HepG2 (cell line): ENCODE data around the gene TWIST2. TPM values are rescaled to one million over a fixed set of nuclear protein-coding genes. Genes with fewer than 3 reads are reported as not detected.
A peak's percentile ranks its signal among the peaks of the same experiment; 100 is the strongest.

Source experiments
- ARID2 ChIP-seq: sonication (generic); formaldehyde crosslinking; IDR thresholded peaks from 2 replicates; pipeline ENCODE4 v1.8.1; 2022; ENCODE audit warnings: mild to moderate bottlenecking, missing genetic modification reagents, borderline replicate concordance
- CENPT ChIP-seq: sonication (generic); formaldehyde crosslinking; IDR thresholded peaks from 2 replicates; pipeline ENCODE4 v1.8.0; 2022; ENCODE audit warnings: low read depth, mild to moderate bottlenecking, moderate library complexity, missing genetic modification reagents
- DR1 ChIP-seq: sonication (generic); formaldehyde crosslinking; IDR thresholded peaks from 2 replicates; pipeline ENCODE4 v1.8.0; 2021; ENCODE audit warnings: mild to moderate bottlenecking, missing genetic modification reagents, inconsistent platforms
- GMEB1 ChIP-seq: sonication (generic); formaldehyde crosslinking; IDR thresholded peaks from 2 replicates; pipeline ENCODE4 v1.5.1; 2020; ENCODE audit warnings: missing genetic modification reagents, mild to moderate bottlenecking, borderline replicate concordance
- MAZ ChIP-seq, 2 experiments: sonication (generic) in 1 of 2; formaldehyde crosslinking in 1 of 2; IDR thresholded peaks; 2 replicates each; pipeline versions ENCODE4 v1.5.0 to v1.6.1; 2012 to 2020; ENCODE audit warnings: low read depth in 2 of 2, mild to moderate bottlenecking in 2 of 2, borderline replicate concordance in 1 of 2, improper control_type of control experiment in 1 of 2, low read length in 1 of 2, missing genetic modification reagents in 1 of 2, moderate library complexity in 1 of 2
- MZF1 ChIP-seq: sonication (generic); formaldehyde crosslinking; IDR thresholded peaks from 2 replicates; pipeline ENCODE4 v1.8.1; 2023; ENCODE audit warnings: mild to moderate bottlenecking, missing genetic modification reagents, borderline replicate concordance
- POLR2A ChIP-seq, 2 experiments: IDR thresholded peaks; 2 replicates each; pipeline ENCODE4 v1.6.1; 2011; ENCODE audit warnings: low read depth in 2 of 2, low read length in 2 of 2, mild to moderate bottlenecking in 1 of 2, moderate library complexity in 1 of 2; ENCODE audit not compliant: insufficient read depth in 1 of 2
- SMYD3 ChIP-seq: sonication (generic); formaldehyde crosslinking; IDR thresholded peaks from 2 replicates; pipeline ENCODE4 v1.8.1; 2023; ENCODE audit warnings: mild to moderate bottlenecking, missing genetic modification reagents
- SOX6 ChIP-seq, 2 experiments: fragments of 450-650 bp in 1 of 2; sonication (generic) in 1 of 2; formaldehyde crosslinking in 1 of 2; IDR thresholded peaks; 2 replicates each; pipeline versions ENCODE4 v1.4.0 to v1.6.1; 2017 to 2020; ENCODE audit warnings: antibody characterized with exemption in 1 of 2, mild to moderate bottlenecking in 1 of 2, missing genetic modification reagents in 1 of 2
- ZNF207 ChIP-seq: fragments of 450-650 bp; IDR thresholded peaks from 2 replicates; pipeline ENCODE4 v1.6.1; 2016; ENCODE audit warnings: antibody characterized with exemption, borderline replicate concordance
- ZNF333 ChIP-seq: sonication (generic); formaldehyde crosslinking; IDR thresholded peaks from 2 replicates; pipeline ENCODE4 v1.4.0; 2020; ENCODE audit warnings: mild to moderate bottlenecking, missing genetic modification reagents, borderline replicate concordance
- ZNF496 ChIP-seq: sonication (generic); formaldehyde crosslinking; IDR thresholded peaks from 2 replicates; pipeline ENCODE4 v1.8.1; 2023; ENCODE audit warnings: mild to moderate bottlenecking, moderate library complexity, missing genetic modification reagents; ENCODE audit not compliant: insufficient replicate concordance
- ZNF503 ChIP-seq: sonication (generic); formaldehyde crosslinking; IDR thresholded peaks from 2 replicates; pipeline ENCODE4 v1.4.0; 2020; ENCODE audit warnings: missing genetic modification reagents
- ZNF777 ChIP-seq: sonication (generic); formaldehyde crosslinking; IDR thresholded peaks from 2 replicates; pipeline ENCODE4 v1.4.0; 2020; ENCODE audit warnings: missing genetic modification reagents
- ZNF879 ChIP-seq: sonication (generic); formaldehyde crosslinking; IDR thresholded peaks from 2 replicates; pipeline ENCODE4 v1.8.1; 2023; ENCODE audit warnings: missing genetic modification reagents
- polyA plus RNA-seq, 8 experiments: library from polyadenylated mRNA; depleted of rRNA in 3 of 8; stranded (reverse) in 7 of 8; unstranded in 1 of 8; fragments of >200 nt; fragmentation: Illumina TruSeq in 4 of 8; extraction: Trizol in 4 of 8; gene quantifications; 2 replicates each; pipeline versions ENCODE4 v1.2.1 to v1.2.3, GENCODE V29; 2011 to 2016; ENCODE audit warnings: low read depth in 4 of 8, missing spikeins in 1 of 8, mixed read lengths in 1 of 8; ENCODE audit not compliant: insufficient read depth in 1 of 8
- total RNA-seq, 5 experiments: library from RNA; depleted of rRNA; stranded (reverse); fragments of >200 nt; fragmentation: Illumina TruSeq; extraction: Trizol; gene quantifications; 2 replicates each; pipeline ENCODE4 v1.2.3, GENCODE V29; 2016; ENCODE audit warnings: low read depth in 1 of 5
- TF ChIP-seq, protein P1 (sequence below), 2 experiments: IDR thresholded peaks; 2 replicates each; pipeline ENCODE4 v1.6.1; 2011 to 2012; ENCODE audit warnings: low read length in 2 of 2, borderline replicate concordance in 1 of 2, low read depth in 1 of 2, mild to moderate bottlenecking in 1 of 2, moderate library complexity in 1 of 2
- TF ChIP-seq, protein P2 (sequence below), 2 experiments: sonication (generic) in 1 of 2; formaldehyde crosslinking in 1 of 2; IDR thresholded peaks; 2 replicates each; pipeline versions ENCODE4 v1.4.0 to v1.6.1; 2018 to 2020; ENCODE audit warnings: missing genetic modification reagents in 2 of 2, borderline replicate concordance in 1 of 2, low read depth in 1 of 2, mild to moderate bottlenecking in 1 of 2, missing biosample characterization in 1 of 2

Gene TWIST2
- total and polyA plus RNA-seq, 2 of the 13 experiments (the other 11 are each of a cell fraction or from before 2014, with no cell fraction given) = 0.08 to 0.11 TPM

DNA sequence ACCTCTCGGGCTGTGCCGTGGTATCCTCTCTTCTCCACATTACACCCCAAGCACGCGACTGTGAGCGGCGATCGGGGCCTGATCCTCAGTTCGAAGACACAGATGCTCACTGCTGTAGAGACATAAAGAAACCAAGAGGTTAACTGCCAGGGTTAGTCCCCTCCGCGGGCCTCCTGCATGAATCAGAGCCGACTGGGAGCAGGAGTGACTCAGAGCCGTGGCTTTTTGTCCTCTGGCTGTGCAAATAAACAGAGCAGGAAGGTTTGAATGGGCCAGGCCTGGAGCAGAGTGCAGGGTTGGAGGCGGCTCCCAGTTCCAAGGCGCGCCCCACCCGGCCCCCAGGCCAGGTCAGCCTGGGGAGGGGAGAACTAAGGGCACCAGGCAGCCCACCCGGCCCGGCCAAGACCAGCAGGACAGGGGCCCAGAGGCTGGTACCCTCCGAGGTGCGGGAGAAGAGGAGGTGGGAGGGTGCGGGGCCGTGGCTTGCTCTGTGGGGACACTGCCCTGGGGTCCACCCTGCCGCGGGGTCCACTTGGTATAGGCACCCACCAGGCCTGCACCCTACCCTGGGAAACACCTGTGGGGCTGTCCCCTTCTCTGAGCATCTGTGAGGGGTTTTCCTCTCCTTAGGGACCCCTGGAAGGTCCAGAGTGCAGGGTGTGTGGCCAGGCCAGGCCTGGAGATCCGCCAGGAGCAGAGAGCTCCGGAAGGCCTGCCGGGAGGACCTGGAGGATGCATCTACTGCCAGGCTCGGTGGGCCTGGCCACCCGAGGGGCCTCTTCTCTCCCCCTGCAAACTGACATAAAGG, 16.5 kb downstream of the TWIST2 start (continued):
- TF ChIP-seq ZNF207 (no peak), POLR2A (IDR thresholded peaks at IDR 0.05; ENCODE audit: insufficient read depth in 1 of 2, low read depth in 2 of 2, low read length in 2 of 2) (peak; percentile 50 to 71), ZNF777 (CRISPR knock-in tag) (peak; percentile 50), SOX6 (IDR thresholded peaks at IDR 0.05) (no peak), SOX6 (CRISPR knock-in tag; IDR thresholded peaks at IDR 0.05) (peak; percentile 96), ZNF496 (no peak), CENPT (CRISPR knock-in tag) (no peak), MAZ (IDR thresholded peaks at IDR 0.05; ENCODE audit: borderline replicate concordance, low read depth, low read length) (peak; percentile 46), MAZ (CRISPR knock-in tag; IDR thresholded peaks at IDR 0.05; ENCODE audit: low read depth) (peak; percentile 82), GMEB1 (peak; percentile 41; the same call in 1 of the 2 replicates), ARID2 (no peak), MZF1 (CRISPR knock-in tag) (0 out of 2 replicates have a peak, but pooled peaks have one; percentile 57), ZNF879 (CRISPR knock-in tag) (no peak), DR1 (peak; percentile 62), ZNF333 (CRISPR knock-in tag) (no peak; the same call in 1 of the 2 replicates), SMYD3 (CRISPR knock-in tag) (peak; percentile 50; the same call in 1 of the 2 replicates), ZNF503 (CRISPR knock-in tag) (peak; percentile 81)
- TF ChIP-seq, protein P1, sequence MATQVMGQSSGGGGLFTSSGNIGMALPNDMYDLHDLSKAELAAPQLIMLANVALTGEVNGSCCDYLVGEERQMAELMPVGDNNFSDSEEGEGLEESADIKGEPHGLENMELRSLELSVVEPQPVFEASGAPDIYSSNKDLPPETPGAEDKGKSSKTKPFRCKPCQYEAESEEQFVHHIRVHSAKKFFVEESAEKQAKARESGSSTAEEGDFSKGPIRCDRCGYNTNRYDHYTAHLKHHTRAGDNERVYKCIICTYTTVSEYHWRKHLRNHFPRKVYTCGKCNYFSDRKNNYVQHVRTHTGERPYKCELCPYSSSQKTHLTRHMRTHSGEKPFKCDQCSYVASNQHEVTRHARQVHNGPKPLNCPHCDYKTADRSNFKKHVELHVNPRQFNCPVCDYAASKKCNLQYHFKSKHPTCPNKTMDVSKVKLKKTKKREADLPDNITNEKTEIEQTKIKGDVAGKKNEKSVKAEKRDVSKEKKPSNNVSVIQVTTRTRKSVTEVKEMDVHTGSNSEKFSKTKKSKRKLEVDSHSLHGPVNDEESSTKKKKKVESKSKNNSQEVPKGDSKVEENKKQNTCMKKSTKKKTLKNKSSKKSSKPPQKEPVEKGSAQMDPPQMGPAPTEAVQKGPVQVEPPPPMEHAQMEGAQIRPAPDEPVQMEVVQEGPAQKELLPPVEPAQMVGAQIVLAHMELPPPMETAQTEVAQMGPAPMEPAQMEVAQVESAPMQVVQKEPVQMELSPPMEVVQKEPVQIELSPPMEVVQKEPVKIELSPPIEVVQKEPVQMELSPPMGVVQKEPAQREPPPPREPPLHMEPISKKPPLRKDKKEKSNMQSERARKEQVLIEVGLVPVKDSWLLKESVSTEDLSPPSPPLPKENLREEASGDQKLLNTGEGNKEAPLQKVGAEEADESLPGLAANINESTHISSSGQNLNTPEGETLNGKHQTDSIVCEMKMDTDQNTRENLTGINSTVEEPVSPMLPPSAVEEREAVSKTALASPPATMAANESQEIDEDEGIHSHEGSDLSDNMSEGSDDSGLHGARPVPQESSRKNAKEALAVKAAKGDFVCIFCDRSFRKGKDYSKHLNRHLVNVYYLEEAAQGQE (IDR thresholded peaks at IDR 0.05; ENCODE audit: borderline replicate concordance in 1 of 2, low read depth in 1 of 2, low read length in 2 of 2) = peak in 1 of 2 experiments; percentile 75; a peak in 2 of 4 replicates
- TF ChIP-seq, protein P2, sequence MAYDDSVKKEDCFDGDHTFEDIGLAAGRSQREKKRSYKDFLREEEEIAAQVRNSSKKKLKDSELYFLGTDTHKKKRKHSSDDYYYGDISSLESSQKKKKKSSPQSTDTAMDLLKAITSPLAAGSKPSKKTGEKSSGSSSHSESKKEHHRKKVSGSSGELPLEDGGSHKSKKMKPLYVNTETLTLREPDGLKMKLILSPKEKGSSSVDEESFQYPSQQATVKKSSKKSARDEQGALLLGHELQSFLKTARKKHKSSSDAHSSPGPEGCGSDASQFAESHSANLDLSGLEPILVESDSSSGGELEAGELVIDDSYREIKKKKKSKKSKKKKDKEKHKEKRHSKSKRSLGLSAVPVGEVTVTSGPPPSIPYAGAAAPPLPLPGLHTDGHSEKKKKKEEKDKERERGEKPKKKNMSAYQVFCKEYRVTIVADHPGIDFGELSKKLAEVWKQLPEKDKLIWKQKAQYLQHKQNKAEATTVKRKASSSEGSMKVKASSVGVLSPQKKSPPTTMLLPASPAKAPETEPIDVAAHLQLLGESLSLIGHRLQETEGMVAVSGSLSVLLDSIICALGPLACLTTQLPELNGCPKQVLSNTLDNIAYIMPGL (CRISPR knock-in tag; IDR thresholded peaks at IDR 0.05; ENCODE audit: borderline replicate concordance in 1 of 2, low read depth in 1 of 2) = peak; percentile 82 to 90
